MM.1S (cell line): ENCODE data around the gene SFMBT2.

Source experiments
- DNase-seq: peaks from one replicate; pipeline ENCODE4 v3.0.0-alpha.2; 2015
- H2AFZ ChIP-seq: fragments of 300-600 bp; sonication (generic); 2 replicates; pipeline ENCODE4 v1.6.0; 2016; ENCODE audit warnings: antibody characterized with exemption, low read length
- H3F3A ChIP-seq: fragments of 300-600 bp; sonication (generic); 2 replicates; pipeline ENCODE4 v1.6.1; 2016; ENCODE audit warnings: mild to moderate bottlenecking, antibody characterized with exemption, low read length, moderate library complexity, mixed read lengths; ENCODE audit not compliant: insufficient read depth
- H3K27ac ChIP-seq: fragments of 300-600 bp; sonication (generic); 2 replicates; pipeline ENCODE4 v1.5.1; 2016; ENCODE audit warnings: mild to moderate bottlenecking, low read length
- H3K27me3 ChIP-seq: fragments of 300-600 bp; sonication (generic); replicated peaks from 2 replicates; pipeline ENCODE4 v1.6.0; 2016; ENCODE audit warnings: low read length; ENCODE audit not compliant: insufficient read depth
- H3K36me3 ChIP-seq: fragments of 300-600 bp; sonication (generic); replicated peaks from 2 replicates; pipeline ENCODE4 v1.6.1; 2016; ENCODE audit warnings: mild to moderate bottlenecking, low read length, mixed read lengths; ENCODE audit not compliant: insufficient read depth
- H3K4me1 ChIP-seq: fragments of 300-600 bp; sonication (generic); 2 replicates; pipeline ENCODE4 v1.6.1; 2016; ENCODE audit warnings: low read length, mixed read lengths
- H3K4me2 ChIP-seq: fragments of 300-600 bp; sonication (generic); 2 replicates; pipeline ENCODE4 v1.6.0; 2016; ENCODE audit warnings: low read depth, low read length
- H3K4me3 ChIP-seq: fragments of 300-600 bp; sonication (generic); 2 replicates; pipeline ENCODE4 v1.5.1; 2016; ENCODE audit warnings: low read length, mixed read lengths
- H3K79me2 ChIP-seq: fragments of 300-600 bp; sonication (generic); 2 replicates; pipeline ENCODE4 v1.6.1; 2016; ENCODE audit warnings: mixed run types, low read length, mixed read lengths
- H3K9ac ChIP-seq: fragments of 300-600 bp; sonication (generic); 2 replicates; pipeline ENCODE4 v1.6.1; 2016; ENCODE audit warnings: low read length, mixed read lengths
- H3K9me2 ChIP-seq: fragments of 300-600 bp; sonication (generic); replicated peaks from 2 replicates; pipeline ENCODE4 v1.6.1; 2016; ENCODE audit warnings: mild to moderate bottlenecking, low read length, mixed read lengths; ENCODE audit not compliant: insufficient read depth
- H3K9me3 ChIP-seq: fragments of 300-600 bp; sonication (generic); replicated peaks from 2 replicates; pipeline ENCODE4 v1.6.1; 2016; ENCODE audit warnings: mild to moderate bottlenecking, low read length, mixed read lengths; ENCODE audit not compliant: insufficient read depth
- H4K20me1 ChIP-seq: fragments of 300-600 bp; sonication (generic); 2 replicates; pipeline ENCODE4 v1.6.1; 2016; ENCODE audit warnings: mild to moderate bottlenecking, low read length, moderate library complexity, mixed read lengths; ENCODE audit not compliant: insufficient read depth
- EZH2 ChIP-seq: fragments of 300-600 bp; sonication (generic); optimal IDR thresholded peaks from 2 replicates; pipeline ENCODE3; 2017; ENCODE audit warnings: low read depth, mild to moderate bottlenecking, antibody characterized with exemption, low read length, mixed read lengths
- EZH2phosphoT487 ChIP-seq: fragments of 300-600 bp; sonication (generic); IDR thresholded peaks from 2 replicates; pipeline ENCODE4 v1.6.1; 2018; ENCODE audit warnings: antibody characterized with exemption, low read length
- TF ChIP-seq, protein P1 (sequence below): fragments of 300-600 bp; sonication (generic); IDR thresholded peaks from 2 replicates; pipeline ENCODE4 v1.5.1; 2016; ENCODE audit warnings: antibody characterized with exemption, low read length, mixed read lengths

Gene SFMBT2

GRCh38 chr10:7378602-7379403 is 32.0 kb downstream of the SFMBT2 start:
- no peaks in the 10 kb centered on the region for H3F3A ChIP-seq
- H3K36me3 ChIP-seq: peaks cover 13% of the 10 kb centered on the region; the same call in 1 of the 2 replicates
- TF ChIP-seq EZH2phosphoT487: no peak
- TF ChIP-seq, protein P1, sequence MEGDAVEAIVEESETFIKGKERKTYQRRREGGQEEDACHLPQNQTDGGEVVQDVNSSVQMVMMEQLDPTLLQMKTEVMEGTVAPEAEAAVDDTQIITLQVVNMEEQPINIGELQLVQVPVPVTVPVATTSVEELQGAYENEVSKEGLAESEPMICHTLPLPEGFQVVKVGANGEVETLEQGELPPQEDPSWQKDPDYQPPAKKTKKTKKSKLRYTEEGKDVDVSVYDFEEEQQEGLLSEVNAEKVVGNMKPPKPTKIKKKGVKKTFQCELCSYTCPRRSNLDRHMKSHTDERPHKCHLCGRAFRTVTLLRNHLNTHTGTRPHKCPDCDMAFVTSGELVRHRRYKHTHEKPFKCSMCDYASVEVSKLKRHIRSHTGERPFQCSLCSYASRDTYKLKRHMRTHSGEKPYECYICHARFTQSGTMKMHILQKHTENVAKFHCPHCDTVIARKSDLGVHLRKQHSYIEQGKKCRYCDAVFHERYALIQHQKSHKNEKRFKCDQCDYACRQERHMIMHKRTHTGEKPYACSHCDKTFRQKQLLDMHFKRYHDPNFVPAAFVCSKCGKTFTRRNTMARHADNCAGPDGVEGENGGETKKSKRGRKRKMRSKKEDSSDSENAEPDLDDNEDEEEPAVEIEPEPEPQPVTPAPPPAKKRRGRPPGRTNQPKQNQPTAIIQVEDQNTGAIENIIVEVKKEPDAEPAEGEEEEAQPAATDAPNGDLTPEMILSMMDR: no peak
- TF ChIP-seq EZH2: no peak
- no peaks in the 10 kb centered on the region for H3K9me3 ChIP-seq
- peaks cover 30% of the 10 kb centered on the region for H4K20me1 ChIP-seq
- H3K27me3 ChIP-seq: no peaks in the 10 kb centered on the region
- H3K9me2 ChIP-seq: no peaks in the 10 kb centered on the region
- no peak for DNase-seq
- H3K9ac ChIP-seq: no peak overlapping the region
- no peak overlapping the region for H3K27ac ChIP-seq
- H3K4me2 ChIP-seq: no peak overlapping the region
- no peak overlapping the region for H2AFZ ChIP-seq
- H3K4me3 ChIP-seq: no peak overlapping the region
- H3K79me2 ChIP-seq: peaks cover 97% of the 10 kb centered on the region
- H3K4me1 ChIP-seq: no peaks in the 10 kb centered on the region

- Histone ChIP-seq H3K4me3 (no peak overlapping the region), H3F3A (no peaks in the 10 kb centered on the region), H3K9me3 (no peaks in the 10 kb centered on the region), H2AFZ (no peak overlapping the region), H4K20me1 (peaks cover 20% of the 10 kb centered on the region), H3K9me2 (no peaks in the 10 kb centered on the region), H3K4me1 (no peaks in the 10 kb centered on the region), H3K27ac (no peak overlapping the region), H3K79me2 (peaks cover 97% of the 10 kb centered on the region), H3K4me2 (no peak overlapping the region), H3K36me3 (peaks cover 13% of the 10 kb centered on the region; the same call in 1 of the 2 replicates), H3K27me3 (no peaks in the 10 kb centered on the region), H3K9ac (no peak overlapping the region)
- no peak for TF ChIP-seq EZH2phosphoT487
- TF ChIP-seq, protein P1: no peak
- TF ChIP-seq EZH2: no peak
- DNase-seq: no peak
These were observed 33.1 kb downstream of the SFMBT2 start for GRCh38 chr10:7377614-7378248.

DNA sequence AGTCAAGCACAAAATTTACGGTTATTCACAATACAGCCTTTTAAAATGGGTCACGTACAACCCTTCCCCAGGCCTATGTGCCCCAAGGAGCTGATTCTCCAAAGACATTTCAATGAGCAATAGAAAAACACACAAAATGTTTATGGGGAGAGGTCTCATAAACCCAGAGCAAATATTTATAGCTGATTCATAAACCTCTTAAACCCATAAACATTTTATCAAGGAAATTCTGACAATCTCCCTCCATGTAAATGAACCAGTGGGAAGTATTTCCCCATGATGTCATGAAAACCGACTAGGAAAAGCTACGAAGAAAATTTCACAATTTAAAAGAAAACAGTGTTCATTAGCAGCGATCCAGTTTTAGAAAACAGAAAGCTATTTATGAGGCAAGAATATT is 36.0 kb downstream of the SFMBT2 start:
- H3K27me3 ChIP-seq: no peaks in the 10 kb centered on the region
- H2AFZ ChIP-seq: no peak overlapping the region
- H3K9me3 ChIP-seq: no peaks in the 10 kb centered on the region
- H3K9ac ChIP-seq: no peak overlapping the region
- no peak overlapping the region for H3K27ac ChIP-seq
- H3F3A ChIP-seq: no peaks in the 10 kb centered on the region
- TF ChIP-seq, protein P1: no peak
- TF ChIP-seq EZH2: no peak
- no peak for TF ChIP-seq EZH2phosphoT487
- H3K9me2 ChIP-seq: no peaks in the 10 kb centered on the region
- H3K79me2 ChIP-seq: peaks cover 98% of the 10 kb centered on the region
- H3K36me3 ChIP-seq: peaks cover 15% of the 10 kb centered on the region; the same call in 1 of the 2 replicates
- DNase-seq: no peak
- H3K4me1 ChIP-seq: no peaks in the 10 kb centered on the region
- H3K4me2 ChIP-seq: no peak overlapping the region
- H4K20me1 ChIP-seq: peaks cover 13% of the 10 kb centered on the region; the same call in 1 of the 2 replicates
- H3K4me3 ChIP-seq: no peak overlapping the region
